ENCODE data around the gene KCNK5.

Gene KCNK5

DNA sequence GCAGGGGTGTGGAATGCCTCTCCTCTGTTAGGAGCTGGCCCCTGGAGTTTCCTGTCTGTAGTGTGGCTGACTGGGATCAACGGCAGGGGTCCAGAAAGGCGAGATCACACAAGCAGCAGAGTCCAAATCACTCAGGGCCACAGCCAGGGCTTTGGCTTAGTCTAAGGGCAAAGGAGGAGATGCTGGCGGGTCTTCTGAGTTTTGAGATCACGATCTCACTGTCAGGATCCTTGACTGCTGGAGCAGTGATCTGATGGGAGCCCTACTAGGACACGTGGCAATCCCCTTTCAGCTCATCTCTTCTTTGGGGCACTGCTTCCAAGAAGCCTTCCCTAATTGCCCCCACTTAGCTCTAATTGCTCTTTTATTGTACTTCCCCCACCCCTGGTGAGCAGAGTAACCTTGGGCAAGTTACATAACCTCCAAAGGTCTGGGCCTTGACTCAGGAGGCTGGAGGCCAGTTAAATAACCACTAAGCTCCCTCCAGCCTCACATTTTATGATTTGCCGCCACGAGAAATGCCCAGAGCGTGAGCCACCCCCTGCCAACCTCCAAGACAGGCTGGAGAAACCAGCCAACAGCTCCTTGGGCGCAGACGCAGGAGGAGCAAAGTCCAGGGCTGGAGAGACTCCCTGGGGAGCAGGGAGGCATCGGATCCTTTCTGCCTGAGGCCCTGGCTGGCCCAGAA is 12.0 kb downstream of the KCNK5 start:
- Histone ChIP-seq H3K4me3 (no peak overlapping the region), H3K36me3 (ENCODE audit: insufficient read depth, low read length) (no peaks in the 10 kb centered on the region), H3K27ac (no peak overlapping the region), H3K9me3 (ENCODE audit: low read depth, low read length) (no peaks in the 10 kb centered on the region), H3K9ac (ENCODE audit: insufficient read length) (no peak overlapping the region)
- TF ChIP-seq POLR2AphosphoS5 (IDR thresholded peaks at IDR 0.05; ENCODE audit: borderline replicate concordance, low read depth, low read length) = no peak
- TF ChIP-seq FOXP2 (optimal IDR thresholded peaks at IDR 0.05; ENCODE audit: control extremely low read depth, extremely low read length, insufficient read depth) = no peak
- no peak for DNase-seq (ENCODE audit: low read depth, low spot score)

GRCh38 chr6:39215640-39216158 is 13.6 kb downstream of the KCNK5 start:
- no peak overlapping the region for H3K9ac ChIP-seq (ENCODE audit: insufficient read length)
- no peak overlapping the region for H3K27ac ChIP-seq
- TF ChIP-seq POLR2AphosphoS5 (IDR thresholded peaks at IDR 0.05; ENCODE audit: borderline replicate concordance, low read depth, low read length) (no peak), EZH2 (IDR thresholded peaks at IDR 0.05) (no peak), FOXP2 (optimal IDR thresholded peaks at IDR 0.05; ENCODE audit: control extremely low read depth, extremely low read length, insufficient read depth) (no peak)
- no peaks in the 10 kb centered on the region for H3K36me3 ChIP-seq (ENCODE audit: insufficient read depth, low read length)
- no peak overlapping the region for H3K4me3 ChIP-seq
- H3K9me3 ChIP-seq (ENCODE audit: low read depth, low read length) = no peaks in the 10 kb centered on the region
- DNase-seq (ENCODE audit: low read depth, low spot score) = no peak

DNA sequence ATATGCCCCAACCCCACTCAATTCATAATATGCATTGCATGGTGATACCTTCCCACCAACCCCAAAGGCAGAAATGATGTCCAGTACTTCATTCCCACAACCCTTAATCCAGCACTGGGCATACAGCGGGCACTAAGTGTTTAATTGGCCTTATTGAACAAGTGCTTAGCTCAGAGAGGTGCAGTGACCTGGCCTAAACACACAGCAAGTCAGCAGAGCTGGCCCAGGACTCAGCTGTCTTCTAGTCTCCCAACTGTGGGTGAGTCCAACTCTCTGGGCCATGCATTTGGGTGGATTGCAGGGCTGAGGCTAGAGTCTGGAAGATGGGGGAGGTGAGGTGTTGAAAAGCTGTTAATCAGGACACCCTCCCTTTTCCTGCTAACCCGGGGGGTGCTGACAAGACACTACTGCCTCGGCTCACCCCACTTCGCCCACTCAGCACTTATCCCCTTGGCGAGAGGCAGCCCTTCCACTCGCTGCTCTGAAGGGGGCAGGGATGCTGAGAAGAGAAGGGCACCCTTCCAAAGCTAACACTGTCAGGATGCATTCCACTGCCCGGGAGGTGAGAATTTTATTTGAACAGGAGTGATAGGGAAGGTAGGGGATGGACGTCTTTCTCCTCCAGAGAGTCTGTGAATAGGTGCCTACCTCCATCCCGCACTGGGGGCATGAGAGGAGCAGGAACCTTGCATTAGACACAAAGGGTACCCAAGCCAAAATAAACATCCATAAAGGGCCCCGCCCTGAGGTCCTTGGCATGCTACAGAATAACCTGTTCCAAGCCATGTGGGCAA is 14.2 kb downstream of the KCNK5 start:
- Histone ChIP-seq H3K9ac (ENCODE audit: insufficient read length) (no peak overlapping the region), H3K36me3 (ENCODE audit: insufficient read depth, low read length) (no peaks in the 10 kb centered on the region), H3K9me3 (ENCODE audit: low read depth, low read length) (no peaks in the 10 kb centered on the region), H3K4me3 (no peak overlapping the region), H3K27ac (no peak overlapping the region)
- DNase-seq (ENCODE audit: low read depth, low spot score) = no peak
- TF ChIP-seq FOXP2 (optimal IDR thresholded peaks at IDR 0.05; ENCODE audit: control extremely low read depth, extremely low read length, insufficient read depth) = no peak
- TF ChIP-seq POLR2AphosphoS5 (IDR thresholded peaks at IDR 0.05; ENCODE audit: borderline replicate concordance, low read depth, low read length) = no peak
- TF ChIP-seq EZH2 (IDR thresholded peaks at IDR 0.05) = no peak

- Histone ChIP-seq H3K36me3 (ENCODE audit: insufficient read depth, low read length) (no peaks in the 10 kb centered on the region), H3K4me3 (no peak overlapping the region), H3K9me3 (ENCODE audit: low read depth, low read length) (no peaks in the 10 kb centered on the region), H3K9ac (ENCODE audit: insufficient read length) (no peak overlapping the region), H3K27ac (no peak overlapping the region)
- TF ChIP-seq FOXP2 (optimal IDR thresholded peaks at IDR 0.05; ENCODE audit: control extremely low read depth, extremely low read length, insufficient read depth) = no peak
- no peak for DNase-seq (ENCODE audit: low read depth, low spot score)
Measured at GRCh38 chr6:39214120-39214813, 15.0 kb downstream of the KCNK5 start.

DNA sequence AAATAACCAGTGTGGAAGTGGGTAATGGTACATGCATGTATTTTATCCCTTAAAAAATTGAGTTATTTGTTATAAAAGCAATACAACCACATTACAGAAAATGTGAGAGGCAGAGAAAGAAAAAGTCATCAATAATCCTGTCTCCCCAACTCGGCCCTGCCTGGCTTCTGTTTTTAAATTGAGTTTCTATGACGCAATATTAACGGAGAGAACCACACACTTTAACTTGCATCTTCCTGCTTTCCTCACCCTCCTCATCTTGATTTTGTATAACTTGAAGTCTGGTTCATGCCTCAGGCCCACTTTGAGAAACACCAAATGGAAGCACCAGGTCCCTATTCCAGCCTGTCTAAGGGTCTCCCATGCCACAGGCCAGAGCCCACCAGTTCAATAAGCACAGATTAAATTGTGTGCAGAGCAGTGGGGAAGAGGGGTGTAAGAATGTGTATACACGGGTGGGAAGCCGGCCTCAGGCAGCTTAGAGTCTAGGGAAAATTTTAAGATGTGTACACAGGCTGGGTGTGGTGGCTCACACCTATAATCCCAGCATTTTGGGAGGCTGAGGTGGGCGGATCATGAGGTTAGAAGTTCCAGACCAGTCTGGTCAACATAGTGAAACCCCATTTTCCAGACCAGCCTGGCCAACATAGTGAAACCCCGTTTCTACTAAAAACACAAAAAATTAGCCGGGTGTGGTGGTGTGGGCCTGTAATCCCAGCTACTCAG is 15.9 kb downstream of the KCNK5 start:
- Histone ChIP-seq H3K9me3 (ENCODE audit: low read depth, low read length) (no peaks in the 10 kb centered on the region), H3K36me3 (ENCODE audit: insufficient read depth, low read length) (no peaks in the 10 kb centered on the region), H3K4me3 (no peak overlapping the region), H3K27ac (no peak overlapping the region), H3K9ac (ENCODE audit: insufficient read length) (no peak overlapping the region)
- DNase-seq (ENCODE audit: low read depth, low spot score) = no peak
- TF ChIP-seq POLR2AphosphoS5 (IDR thresholded peaks at IDR 0.05; ENCODE audit: borderline replicate concordance, low read depth, low read length) = no peak
- TF ChIP-seq FOXP2 (optimal IDR thresholded peaks at IDR 0.05; ENCODE audit: control extremely low read depth, extremely low read length, insufficient read depth) = no peak
- TF ChIP-seq EZH2 (IDR thresholded peaks at IDR 0.05) = no peak

GRCh38 chr6:39211183-39211582 is 18.1 kb downstream of the KCNK5 start:
- no peak for TF ChIP-seq FOXP2 (optimal IDR thresholded peaks at IDR 0.05; ENCODE audit: control extremely low read depth, extremely low read length, insufficient read depth)
- TF ChIP-seq EZH2 (IDR thresholded peaks at IDR 0.05) = no peak
- no peak for TF ChIP-seq POLR2AphosphoS5 (IDR thresholded peaks at IDR 0.05; ENCODE audit: borderline replicate concordance, low read depth, low read length)
- DNase-seq (ENCODE audit: low read depth, low spot score) = no peak
- H3K36me3 ChIP-seq (ENCODE audit: insufficient read depth, low read length) = no peaks in the 10 kb centered on the region
- H3K9ac ChIP-seq (ENCODE audit: insufficient read length) = no peak overlapping the region
- no peaks in the 10 kb centered on the region for H3K9me3 ChIP-seq (ENCODE audit: low read depth, low read length)
- H3K27ac ChIP-seq = no peak overlapping the region
- no peak overlapping the region for H3K4me3 ChIP-seq

DNA sequence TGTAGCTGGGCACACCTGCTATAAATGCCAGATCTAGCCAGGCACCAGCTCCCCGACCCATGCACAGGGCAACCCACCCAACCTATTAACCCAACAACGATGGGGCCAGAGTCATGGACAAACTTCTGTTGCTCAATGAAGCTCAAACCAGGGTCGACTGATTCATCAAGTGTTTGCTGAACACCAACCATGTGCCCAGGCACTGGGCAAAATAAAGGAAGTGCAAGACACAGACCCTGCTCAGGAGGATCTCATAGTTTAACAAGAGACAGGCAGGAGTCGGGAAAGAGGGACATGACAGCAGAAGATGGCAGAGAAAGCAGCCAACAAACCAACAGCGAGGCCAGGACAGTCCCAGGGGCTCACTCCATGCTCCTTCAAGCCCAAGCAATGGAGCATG is 18.8 kb downstream of the KCNK5 start:
- TF ChIP-seq POLR2AphosphoS5 (IDR thresholded peaks at IDR 0.05; ENCODE audit: borderline replicate concordance, low read depth, low read length) (no peak), FOXP2 (optimal IDR thresholded peaks at IDR 0.05; ENCODE audit: control extremely low read depth, extremely low read length, insufficient read depth) (no peak), EZH2 (IDR thresholded peaks at IDR 0.05) (no peak)
- Histone ChIP-seq H3K4me3 (no peak overlapping the region), H3K36me3 (ENCODE audit: insufficient read depth, low read length) (no peaks in the 10 kb centered on the region), H3K27ac (no peak overlapping the region), H3K9me3 (ENCODE audit: low read depth, low read length) (no peaks in the 10 kb centered on the region), H3K9ac (ENCODE audit: insufficient read length) (no peak overlapping the region)
- DNase-seq (ENCODE audit: low read depth, low spot score) = no peak

GRCh38 chr6:39209911-39210310 is 19.4 kb downstream of the KCNK5 start:
- TF ChIP-seq EZH2 (IDR thresholded peaks at IDR 0.05) (no peak), FOXP2 (optimal IDR thresholded peaks at IDR 0.05; ENCODE audit: control extremely low read depth, extremely low read length, insufficient read depth) (no peak), POLR2AphosphoS5 (IDR thresholded peaks at IDR 0.05; ENCODE audit: borderline replicate concordance, low read depth, low read length) (no peak)
- no peaks in the 10 kb centered on the region for H3K9me3 ChIP-seq (ENCODE audit: low read depth, low read length)
- no peak overlapping the region for H3K27ac ChIP-seq
- DNase-seq (ENCODE audit: low read depth, low spot score) = no peak
- H3K4me3 ChIP-seq = no peak overlapping the region
- no peak overlapping the region for H3K9ac ChIP-seq (ENCODE audit: insufficient read length)
- H3K36me3 ChIP-seq (ENCODE audit: insufficient read depth, low read length) = no peaks in the 10 kb centered on the region
